HG03378 (cell line): ENCODE results near the gene IL34.

Source experiments
- ATAC-seq: cut with Tn5 transposase; IDR thresholded peaks from one replicate; pipeline ENCODE4 v1.9.1; 2021; ENCODE audit warnings: mild to moderate bottlenecking, moderate library complexity; ENCODE audit not compliant: unreplicated experiment

The IL34 gene

DNA sequence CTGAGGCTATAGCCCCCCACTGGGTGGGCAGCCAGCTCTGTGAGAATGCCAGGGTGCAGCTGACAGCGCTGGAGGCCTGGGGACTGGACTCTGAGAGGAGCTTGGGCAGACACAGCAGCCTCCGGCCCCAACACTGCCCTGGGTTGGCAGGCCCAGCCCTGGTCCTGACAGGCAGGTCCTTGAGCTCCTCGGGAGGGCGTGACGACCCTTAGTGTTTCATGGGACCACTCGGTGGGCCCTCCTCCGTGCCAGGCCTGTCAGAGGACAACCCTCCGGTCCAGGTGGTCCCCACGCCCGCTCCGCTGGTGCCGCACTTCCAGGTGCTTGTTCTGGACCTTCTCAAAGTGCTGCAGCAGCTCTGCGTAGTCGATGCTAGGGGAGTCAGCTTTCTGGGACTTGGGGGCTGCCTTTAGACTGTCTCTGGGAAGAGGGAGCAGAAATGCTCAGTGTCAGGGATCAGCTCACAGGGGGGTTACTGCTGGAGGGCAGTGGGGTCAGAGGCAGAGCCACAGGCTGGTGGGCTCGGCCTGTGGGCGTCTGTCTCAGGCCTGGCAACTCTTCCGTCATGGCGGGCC, 41.4 kb downstream of the IL34 start:
- no peak for ATAC-seq

DNA sequence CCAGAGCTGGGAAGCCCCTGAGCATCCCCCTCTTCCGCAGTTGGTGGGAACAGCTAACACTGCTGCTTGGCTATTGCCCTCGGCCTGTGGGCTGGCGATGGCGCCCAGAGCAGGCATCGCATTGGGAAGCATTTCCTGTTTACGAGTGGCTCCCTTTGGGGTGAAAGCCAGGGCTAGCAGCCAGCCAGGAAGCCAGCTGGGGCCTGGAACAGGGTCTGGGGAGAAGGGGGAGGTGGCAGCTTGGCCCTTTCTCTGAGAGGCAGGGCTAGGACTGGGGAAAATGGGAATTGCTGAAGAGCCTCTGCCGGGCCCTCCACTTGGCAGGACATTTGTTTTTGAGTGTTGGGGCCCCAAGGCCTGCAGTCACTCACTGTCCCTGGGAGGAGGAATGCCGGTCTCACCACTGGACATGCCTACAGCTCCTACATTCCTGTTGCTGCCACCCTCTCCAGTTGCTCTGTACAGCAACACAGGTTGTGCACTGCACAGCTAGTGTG, 41.9 kb downstream of the IL34 start:
- no peak for ATAC-seq

DNA sequence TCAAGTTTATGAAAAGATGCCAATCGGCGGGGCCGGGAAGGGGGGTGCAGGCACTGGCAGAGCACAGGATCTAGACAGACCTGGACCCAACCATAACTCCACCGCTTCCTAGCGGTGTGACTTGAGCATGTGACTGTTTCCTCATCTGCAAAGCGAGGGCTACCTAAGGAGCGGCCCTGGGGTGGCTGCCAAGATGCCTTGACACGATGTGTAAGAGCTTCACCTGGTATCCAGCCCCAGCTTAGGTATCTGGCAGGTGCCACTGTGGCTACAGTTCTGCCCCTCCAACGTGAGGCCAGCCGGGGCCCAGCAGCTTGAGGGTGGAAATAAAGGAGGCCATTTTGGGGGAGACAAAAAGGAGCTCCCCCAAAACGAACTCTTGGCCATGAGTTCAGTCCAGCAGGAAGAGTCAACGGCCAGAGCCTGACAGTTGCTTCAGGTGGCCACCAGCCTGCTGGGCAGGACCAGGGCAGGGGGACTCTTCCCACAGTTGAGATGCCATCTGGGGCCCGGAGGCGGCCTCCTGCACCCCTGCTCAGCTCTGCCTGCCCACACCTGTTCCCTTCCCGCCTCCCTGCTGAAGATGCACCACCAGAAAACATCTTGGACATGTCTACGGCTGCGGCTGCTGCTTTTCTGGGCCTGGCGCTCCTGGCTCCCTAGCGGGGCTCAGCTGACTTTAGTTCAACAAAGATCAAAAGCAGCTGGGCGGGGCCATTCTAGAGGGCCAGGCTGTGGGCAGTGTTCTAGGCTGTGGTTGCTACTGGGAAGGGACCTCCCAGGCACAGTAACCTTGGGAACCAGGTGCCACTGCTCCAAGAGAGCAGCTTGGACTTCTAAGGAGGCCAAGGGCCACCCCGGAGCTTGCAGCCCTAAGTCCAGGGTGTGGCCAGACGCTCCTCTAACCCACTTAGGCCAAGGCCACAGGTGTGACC, 42.9 kb downstream of the IL34 start:
- ATAC-seq = no peak

DNA sequence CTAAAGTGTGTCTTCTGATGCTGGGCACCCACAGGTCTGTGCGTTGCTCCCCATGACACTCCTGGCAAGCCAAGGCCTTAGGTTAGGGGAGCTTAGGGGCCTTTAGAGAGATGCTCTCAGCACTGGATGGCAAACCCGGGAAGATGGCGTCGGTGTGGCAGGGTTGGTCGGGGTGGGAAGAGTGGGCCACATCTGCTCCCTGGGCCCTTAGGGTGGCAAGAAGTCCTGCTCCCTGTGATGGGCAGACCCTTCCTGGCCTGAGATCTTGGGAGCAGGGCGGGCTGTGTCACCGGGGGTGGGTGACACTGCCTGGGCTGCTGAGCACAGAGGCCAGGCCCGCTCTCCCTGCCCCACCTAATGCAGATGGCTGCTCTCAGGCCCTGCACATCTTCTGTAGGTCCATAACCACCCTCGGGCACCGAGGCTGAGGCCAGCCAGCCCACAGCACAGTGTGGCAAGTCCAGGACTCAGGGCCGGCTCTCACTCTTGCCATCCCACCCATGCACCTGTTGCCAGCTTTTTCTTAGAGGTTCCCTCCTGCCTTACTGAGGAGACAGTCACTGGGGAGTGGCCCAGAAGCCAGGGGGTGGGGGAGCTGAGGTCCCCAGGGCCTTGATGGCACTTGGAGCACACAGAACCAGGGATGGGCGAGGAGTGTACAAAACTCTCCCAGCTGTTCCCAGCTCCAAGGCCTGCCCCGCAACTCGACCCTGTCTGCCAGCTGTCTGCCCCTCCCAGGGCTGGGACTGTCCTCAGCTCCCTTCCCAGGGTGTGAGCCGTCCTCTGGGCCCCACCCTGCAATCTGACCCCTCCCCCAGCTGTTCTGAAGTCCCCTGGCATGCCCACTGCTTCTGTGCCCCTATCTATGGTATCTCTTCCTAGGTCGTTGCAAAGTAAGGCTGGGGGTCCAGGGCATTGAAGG, 43.9 kb downstream of the IL34 start:
- ATAC-seq = no peak

DNA sequence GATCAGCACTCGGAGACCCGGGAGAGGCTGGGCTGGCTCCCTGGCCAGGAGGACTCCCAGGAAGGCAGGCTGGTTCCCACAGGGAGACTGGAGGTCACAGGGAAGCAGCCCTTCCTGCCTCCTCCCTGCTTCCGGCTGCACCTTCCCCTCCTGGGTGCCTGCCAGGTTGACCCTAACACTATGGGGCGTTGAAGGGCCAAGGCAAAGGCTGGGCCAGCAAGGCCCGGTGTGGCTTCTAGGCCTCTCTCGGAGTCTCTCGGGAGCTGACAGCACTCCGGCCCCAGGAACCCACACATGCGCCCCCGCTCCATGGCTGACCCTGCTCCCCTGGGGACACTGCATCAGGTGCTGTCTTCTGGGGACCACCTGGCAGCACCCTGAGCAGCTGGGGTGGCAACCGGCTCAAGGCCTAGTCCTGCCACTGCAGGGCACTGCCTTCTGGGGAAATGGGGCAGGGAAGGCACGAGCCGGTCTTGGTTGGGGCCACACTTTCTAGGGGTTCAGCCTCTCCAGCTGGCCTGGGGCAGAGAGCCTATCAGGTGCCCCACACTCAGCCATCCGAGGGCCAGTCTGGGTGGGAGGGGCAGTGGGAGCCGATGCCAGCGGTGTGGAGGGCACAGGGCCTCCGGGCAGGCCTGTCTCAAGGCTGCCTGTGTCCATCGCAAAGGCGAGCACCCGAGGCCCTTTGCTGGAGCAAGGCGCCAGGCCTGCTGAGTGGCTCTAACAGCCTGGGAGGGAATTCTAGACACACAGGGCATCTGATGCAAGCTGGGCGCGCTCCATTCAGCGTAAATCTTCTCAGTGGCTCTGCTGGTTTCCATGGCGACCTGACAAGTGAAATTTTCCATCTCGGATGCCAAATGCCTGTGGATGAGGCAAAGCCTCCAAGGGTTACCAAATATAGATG, 45.1 kb downstream of the IL34 start:
- ATAC-seq = no peak

DNA sequence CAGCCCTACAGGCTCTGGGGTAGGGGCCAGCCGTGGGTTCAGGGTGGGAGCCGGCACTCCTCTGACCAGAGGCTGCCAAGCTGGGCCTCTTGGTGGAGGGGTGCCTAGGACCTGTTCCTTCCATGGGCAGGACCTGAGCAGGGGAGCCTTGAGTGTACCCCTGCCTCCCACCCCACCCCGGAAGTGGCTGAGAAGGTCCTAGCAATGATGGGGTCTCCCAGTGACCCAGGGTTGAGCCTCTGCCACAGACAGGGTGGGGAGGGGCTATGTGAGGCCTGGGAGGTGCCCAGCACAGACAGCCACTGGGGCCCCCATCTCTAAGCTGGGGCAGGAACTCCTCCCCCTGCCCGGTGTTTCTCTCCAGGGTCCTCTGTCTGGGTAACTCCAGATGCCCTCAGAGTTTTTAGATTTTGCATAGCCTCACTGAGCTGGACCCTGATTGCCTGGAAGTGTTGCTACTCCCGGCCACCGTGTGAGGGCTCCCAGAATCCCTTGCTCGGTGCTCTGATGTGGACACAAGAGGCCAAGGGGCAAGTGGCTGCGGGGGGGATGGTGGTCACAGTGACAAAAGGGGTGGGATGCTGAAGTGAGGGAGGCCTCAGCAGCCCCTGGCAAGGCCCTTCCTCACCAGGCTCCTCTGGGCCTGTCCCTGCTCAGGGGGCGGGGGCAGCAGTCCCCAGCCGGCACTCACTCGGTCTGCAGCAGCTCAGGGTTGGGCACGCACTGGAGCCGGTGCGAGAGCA, 45.9 kb downstream of the IL34 start:
- no peak for ATAC-seq

DNA sequence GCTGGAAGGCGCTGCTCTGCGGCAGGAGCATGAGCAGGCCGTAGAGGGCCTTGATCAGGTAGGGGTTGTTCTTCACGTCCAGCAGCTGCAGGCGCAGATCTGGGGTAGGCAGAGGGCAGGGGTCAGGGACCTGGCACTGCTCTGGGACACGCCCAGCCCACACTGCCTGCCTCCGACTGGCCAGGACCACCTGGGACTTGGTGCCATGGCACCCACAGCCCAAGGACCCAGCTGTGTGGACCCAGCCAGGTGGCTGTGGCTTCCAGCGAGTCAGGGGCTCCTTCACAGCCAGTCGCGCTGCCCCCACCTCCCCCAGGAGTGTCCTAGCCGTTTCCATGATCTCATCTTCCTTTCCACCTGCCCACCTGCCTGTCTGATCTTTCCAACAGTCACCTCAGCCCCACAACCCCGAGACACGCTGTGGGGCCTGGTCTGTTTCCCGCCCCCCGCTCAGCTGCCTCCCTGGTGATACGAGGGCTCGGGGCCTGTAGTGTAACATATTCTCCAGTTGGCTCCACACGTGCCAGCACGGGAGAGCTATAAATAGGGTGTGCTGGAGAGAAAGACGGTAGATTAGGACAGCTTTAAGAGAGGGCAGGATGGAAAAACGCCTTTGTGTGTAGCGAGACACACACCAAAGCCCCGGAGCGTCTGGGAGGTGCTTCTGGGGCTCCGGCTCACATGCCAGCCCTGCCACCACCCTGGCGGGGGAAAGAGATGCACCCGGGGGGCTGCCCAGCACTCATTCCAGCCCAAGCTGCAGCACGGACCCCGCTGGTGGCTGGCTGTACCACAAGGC, 46.7 kb downstream of the IL34 start:
- no peak for ATAC-seq

DNA sequence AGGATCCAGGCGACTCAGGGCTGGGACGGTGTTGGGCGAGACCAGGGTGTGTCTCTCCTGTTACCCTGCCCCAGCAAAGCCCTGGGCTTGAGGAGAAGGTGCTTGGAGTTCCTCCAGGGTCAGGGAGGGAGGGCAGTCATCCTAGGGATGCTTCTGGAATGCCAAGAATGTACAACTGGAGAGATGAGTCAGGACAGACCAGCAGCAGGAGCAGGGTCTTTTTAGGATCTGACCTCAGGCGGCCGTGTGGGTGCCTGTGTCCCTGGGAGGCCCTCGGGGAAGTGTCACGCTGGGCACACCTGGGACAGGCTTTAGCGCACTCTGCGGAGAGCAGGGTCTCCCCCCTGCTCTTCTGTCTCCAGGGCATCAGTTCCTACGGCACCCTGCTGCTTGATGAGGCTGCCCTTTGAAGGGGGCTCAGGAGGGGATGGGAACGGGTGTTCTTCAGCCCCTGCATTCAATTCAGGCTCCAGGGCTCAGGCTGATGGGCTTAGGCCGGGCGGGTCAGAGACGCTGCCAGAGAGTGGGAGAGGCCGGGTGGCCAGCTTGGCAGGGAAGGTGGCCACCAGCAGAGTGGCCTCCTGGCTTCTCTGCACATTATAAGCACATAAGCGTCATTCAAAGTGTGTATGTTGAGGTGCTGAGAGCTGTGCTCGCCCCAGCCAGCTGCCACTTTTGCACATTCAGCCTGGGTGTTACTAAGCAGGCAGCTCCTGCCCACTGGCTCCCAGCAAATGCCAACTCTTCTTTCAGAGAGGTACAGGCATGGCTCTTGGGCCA, 47.9 kb downstream of the IL34 start:
- ATAC-seq = no peak

DNA sequence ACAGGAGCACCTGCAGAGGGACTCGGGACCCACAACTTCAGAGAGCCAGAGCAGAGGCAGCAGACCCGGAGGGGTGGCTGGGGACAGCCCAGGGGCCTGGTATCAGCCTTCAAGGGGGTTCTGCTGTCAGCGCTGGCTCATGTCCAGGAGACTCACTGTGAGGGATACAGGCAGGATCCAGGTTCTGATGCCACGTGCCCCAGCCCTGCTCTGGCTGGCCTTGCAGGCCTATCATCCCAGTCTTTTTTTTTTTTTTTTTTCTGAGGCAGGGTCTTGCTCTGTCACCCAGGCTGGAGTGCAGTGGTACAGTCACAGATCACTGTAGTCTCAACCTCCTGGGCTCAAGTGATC, 48.5 kb downstream of the IL34 start:
- no peak for ATAC-seq

DNA sequence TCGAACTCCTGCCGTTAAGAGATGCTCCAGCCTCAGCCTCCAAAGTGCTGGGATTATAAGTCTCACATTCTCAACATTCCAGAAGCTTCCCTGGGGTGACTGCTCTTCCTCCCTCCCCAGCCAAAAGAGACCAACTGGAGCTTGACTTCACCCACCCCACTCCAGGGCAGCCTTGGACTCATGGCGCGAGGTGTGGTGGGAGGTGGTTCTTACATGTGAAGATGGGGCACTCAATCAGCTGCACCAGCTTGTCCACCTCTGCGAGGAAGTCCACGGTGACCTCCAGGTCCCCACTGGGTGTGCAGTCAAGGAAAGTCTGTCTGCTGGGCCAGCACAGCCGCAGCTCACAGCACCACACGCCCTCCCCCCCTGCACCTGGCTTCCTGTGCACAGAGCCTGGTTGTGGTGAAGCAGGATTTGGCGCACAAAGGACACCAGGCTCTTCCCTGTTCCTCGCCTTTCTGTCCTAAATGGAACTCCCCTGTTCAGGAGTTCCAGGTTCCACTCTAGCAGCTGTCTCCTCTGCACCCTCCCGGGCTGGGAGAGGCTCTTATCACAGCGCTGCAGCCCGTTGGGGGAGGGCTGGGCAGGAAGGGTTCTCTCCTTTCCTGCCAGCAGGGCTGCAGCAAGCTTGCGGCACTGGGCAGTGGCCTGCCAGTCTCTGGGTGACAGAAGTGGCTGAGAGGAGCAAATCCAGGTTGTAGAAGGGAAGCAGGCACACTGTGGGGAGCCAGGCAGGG, 49.1 kb downstream of the IL34 start:
- no peak for ATAC-seq

DNA sequence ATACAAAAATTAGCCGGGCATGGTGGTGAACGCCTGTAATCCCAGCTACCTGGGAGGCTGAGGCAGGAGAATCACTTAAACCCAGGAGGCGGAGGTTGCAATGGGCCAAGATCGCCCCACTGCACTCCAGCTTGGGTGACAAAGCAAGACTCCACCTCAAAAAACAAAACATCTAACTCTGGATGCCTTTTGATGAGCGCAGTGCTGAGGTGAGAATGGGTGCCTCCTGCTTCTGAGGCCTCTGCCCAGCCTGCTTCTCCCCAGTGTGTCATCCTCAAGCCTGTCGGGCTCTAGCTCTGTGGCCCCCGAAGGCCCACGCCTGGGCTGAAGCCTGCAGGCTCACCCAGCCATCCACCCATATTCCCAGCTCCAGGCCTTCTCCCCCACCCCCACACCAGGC, 50.0 kb downstream of the IL34 start:
- ATAC-seq = no peak

DNA sequence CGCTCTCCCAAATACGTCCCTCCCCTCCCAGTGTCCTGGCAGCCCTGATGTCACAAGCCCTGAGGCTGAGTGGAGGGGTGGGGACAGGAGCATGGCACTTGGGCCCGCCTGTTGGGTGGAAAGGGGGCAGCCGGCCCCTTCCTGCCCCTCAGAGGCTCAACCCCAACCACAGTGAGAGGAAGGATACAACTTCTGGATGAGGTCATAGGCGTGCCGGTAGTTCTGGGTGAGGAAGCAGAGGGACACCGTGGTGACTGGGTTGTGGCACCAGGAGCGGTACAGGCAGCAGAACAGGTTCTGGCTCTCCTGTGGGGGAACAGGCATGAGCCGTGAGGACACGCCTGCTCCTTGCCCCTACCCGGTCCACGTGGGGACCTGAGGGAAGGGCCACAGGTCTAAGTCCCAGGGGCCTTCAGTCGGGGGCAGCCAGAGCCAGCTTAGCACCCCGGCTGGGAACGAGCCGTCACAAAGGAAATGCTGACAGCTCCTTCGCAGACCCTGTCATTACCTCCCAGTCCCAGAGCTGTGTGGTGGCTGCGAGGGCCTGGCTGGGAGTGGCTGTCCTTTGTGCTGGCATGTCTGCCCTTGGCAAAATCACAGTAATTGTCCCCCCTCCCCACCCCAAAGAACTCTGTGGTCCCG, 50.7 kb downstream of the IL34 start:
- no peak for ATAC-seq

DNA sequence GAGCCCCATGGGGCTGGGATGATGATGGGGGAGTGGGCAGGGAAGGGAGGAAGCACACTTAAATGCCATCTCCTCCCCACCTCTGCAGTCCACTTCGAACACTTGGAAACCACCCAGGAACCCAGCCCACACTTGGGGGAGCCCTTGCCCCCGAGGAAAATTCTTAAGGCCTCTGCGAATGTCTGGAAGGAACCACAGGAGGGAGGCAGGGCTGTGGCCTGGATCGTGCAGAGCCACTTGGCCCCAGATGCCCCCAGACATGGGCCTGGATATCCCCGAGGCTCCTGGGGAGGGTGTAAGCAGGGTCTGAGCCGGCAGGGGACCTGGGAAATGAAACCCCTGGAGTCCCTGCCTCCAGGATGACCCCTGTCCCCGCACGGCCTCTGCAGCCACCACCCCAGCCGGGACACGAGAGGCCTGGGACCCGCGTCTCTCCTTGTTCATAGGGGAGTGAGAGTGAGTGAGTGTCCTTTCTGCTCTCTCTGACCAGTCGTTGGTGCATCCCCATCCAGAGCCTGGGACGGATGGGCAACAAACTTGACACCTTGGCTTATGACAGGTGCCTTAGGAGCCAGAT, 51.3 kb downstream of the IL34 start:
- ATAC-seq = no peak

DNA sequence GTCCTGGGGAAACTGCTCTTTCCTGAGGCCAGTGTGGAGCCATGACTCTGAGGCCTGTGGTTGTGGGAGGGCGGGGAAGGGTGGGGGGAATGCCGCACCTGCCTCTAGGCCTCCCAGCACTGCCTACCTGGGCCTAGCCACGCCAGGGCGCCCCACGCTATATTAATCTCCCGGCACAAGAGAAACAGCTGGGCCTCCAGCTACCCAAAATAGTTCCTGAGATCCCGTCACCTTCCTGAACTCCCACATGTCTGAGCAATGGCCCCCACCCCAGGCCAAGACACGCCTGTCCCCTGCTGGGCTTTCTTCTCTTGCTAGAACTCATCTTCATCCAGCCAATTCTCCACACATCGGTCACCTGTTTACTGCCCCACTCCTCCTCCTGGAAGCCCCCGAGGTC, 52.5 kb downstream of the IL34 start:
- ATAC-seq = no peak

DNA sequence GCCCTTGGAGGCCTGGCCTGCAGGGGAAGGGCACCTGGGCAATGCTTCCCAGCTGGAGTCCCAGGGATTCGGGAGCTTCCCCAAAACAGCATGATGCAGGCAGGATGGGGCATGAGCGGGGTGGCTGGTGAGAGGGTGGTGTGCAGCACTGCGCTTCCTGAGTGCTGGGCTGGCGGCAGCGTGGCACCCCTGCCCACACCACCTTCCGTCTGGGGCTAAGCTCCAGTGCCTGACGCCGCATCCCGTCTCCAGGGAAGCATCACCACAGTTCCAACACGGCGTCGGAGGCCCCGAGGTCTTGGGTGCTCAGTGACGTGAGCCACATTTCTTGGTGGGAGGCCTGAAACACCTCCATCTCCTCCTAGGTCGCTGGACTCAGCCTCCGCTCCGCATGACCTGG, 53.3 kb downstream of the IL34 start:
- ATAC-seq = no peak
